Activated gamma-delta T cell treated with Interleukin-2 at 50 U/mL for 16 hours (primary cell): ENCODE results near the gene TXLNG.
"Not testable (repeated sequence)": the region's sequence is repeated elsewhere in the genome, so short reads cannot be mapped to it uniquely, and the experiment has no call there.

ENCODE experiments used
- DNase-seq: peaks from one replicate; pipeline ENCODE4 v3.0.0-alpha.2; 2020

The TXLNG gene

GRCh38 chrX:16786139-16786790, at the start of gene TXLNG:
Gene TXLNG (plus strand): TSS chrX:16786466. CDS start chrX:16786488, 22 bp downstream.
- peak; percentile 98 for DNase-seq

- no peak for DNase-seq
These were observed 49.2 kb upstream of the TXLNG start for GRCh38 chrX:16737024-16737423.

- no peak for DNase-seq
These were observed 46.7 kb upstream of the TXLNG start for GRCh38 chrX:16739574-16739973.

GRCh38 chrX:16743604-16744325, 42.5 kb upstream of the TXLNG start:
- no peak for DNase-seq

- DNase-seq: no peak
These were observed 41.2 kb upstream of the TXLNG start for GRCh38 chrX:16745102-16745501.

GRCh38 chrX:16745659-16746058, 40.6 kb upstream of the TXLNG start:
- no peak for DNase-seq

- no peak for DNase-seq
These were observed 37.8 kb upstream of the TXLNG start for GRCh38 chrX:16748425-16748824.

- no peak for DNase-seq
These were observed 36.1 kb upstream of the TXLNG start for GRCh38 chrX:16750136-16750535.

- DNase-seq: no peak
These were observed 32.2 kb upstream of the TXLNG start for GRCh38 chrX:16754019-16754418.

GRCh38 chrX:16756724-16757123, 29.5 kb upstream of the TXLNG start:
- DNase-seq: no peak

- not testable (repeated sequence) for DNase-seq
These were observed 24.8 kb upstream of the TXLNG start for GRCh38 chrX:16761500-16761899.

GRCh38 chrX:16762579-16762978, 23.7 kb upstream of the TXLNG start:
- DNase-seq: no peak

- no peak for DNase-seq
These were observed 20.7 kb upstream of the TXLNG start for GRCh38 chrX:16765594-16765993.

GRCh38 chrX:16770970-16771482, 15.2 kb upstream of the TXLNG start:
- no peak for DNase-seq

GRCh38 chrX:16771483-16772398, 14.5 kb upstream of the TXLNG start:
- no peak for DNase-seq

- no peak for DNase-seq
These were observed 13.8 kb upstream of the TXLNG start for GRCh38 chrX:16772460-16772859.

- no peak for DNase-seq
These were observed 11.5 kb upstream of the TXLNG start for GRCh38 chrX:16774746-16775145.

- DNase-seq: no peak
These were observed 7.7 kb upstream of the TXLNG start for GRCh38 chrX:16778545-16778944.

GRCh38 chrX:16778993-16779392, 7.3 kb upstream of the TXLNG start:
- no peak for DNase-seq

GRCh38 chrX:16779815-16780214, 6.5 kb upstream of the TXLNG start:
- DNase-seq: not testable (repeated sequence)

GRCh38 chrX:16783452-16783851, 2.8 kb upstream of the TXLNG start:
- DNase-seq: no peak

- DNase-seq: not testable (repeated sequence)
These were observed 1.8 kb upstream of the TXLNG start for GRCh38 chrX:16784440-16784839.
